Keratinocyte (primary cell): ENCODE data around the gene RNF31. TPM values are rescaled to one million over a fixed set of nuclear protein-coding genes. Genes with fewer than 3 reads are reported as not detected.

ENCODE experiments used
- DNase-seq: peaks from one replicate; pipeline ENCODE4 v3.0.0-alpha.2; 2011; ENCODE audit warnings: low read depth, missing footprints, low spot score
- FAIRE-seq: peaks from 2 replicates; lab custom pipeline; 2011; peaks lifted over from hg19 to GRCh38; lab: Jason Lieb, UNC
- H2AFZ ChIP-seq: 2 replicates; pipeline ENCODE4 v1.6.0; 2012; ENCODE audit warnings: low read length, control low read depth, inconsistent platforms; ENCODE audit not compliant: control insufficient read depth
- H3K27ac ChIP-seq: 2 replicates; pipeline ENCODE4 v1.5.1; 2011; ENCODE audit warnings: low read length; ENCODE audit not compliant: control insufficient read depth, insufficient read depth
- H3K27me3 ChIP-seq: 3 replicates; pipeline ENCODE4 v1.6.0; 2011; ENCODE audit warnings: low read length; ENCODE audit not compliant: control insufficient read depth, insufficient read depth; ENCODE audit errors: extremely low read depth
- H3K36me3 ChIP-seq, 2 experiments: 2 replicates in 1 of 2; 3 replicates in 1 of 2; pipeline ENCODE4 v1.5.1; 2011; ENCODE audit warnings: low read length in 2 of 2, mild to moderate bottlenecking in 1 of 2; ENCODE audit not compliant: control insufficient read depth in 2 of 2, insufficient read depth in 2 of 2; ENCODE audit errors: extremely low read depth in 1 of 2
- H3K4me1 ChIP-seq: 3 replicates; pipeline ENCODE4 v1.5.1; 2011; ENCODE audit warnings: low read length; ENCODE audit not compliant: control insufficient read depth, insufficient read depth; ENCODE audit errors: extremely low read depth
- H3K4me2 ChIP-seq: 3 replicates; pipeline ENCODE4 v1.6.0; 2011; ENCODE audit warnings: low read depth, low read length; ENCODE audit not compliant: control insufficient read depth, insufficient read depth; ENCODE audit errors: extremely low read depth
- H3K4me3 ChIP-seq, 3 experiments: fragments of 200-600 bp in 1 of 3; sonication (generic) in 1 of 3; 2 replicates in 2 of 3; 3 replicates in 1 of 3; pipeline ENCODE4 v1.5.1; 2011 to 2016; ENCODE audit warnings: low read length in 3 of 3, mild to moderate bottlenecking in 3 of 3, control low read depth in 2 of 3, inconsistent platforms in 1 of 3, low read depth in 1 of 3, mixed read lengths in 1 of 3, mixed run types in 1 of 3, moderate library complexity in 1 of 3; ENCODE audit not compliant: control insufficient read depth in 2 of 3, insufficient read depth in 2 of 3; ENCODE audit errors: extremely low read depth in 1 of 3
- H3K79me2 ChIP-seq: 2 replicates; pipeline ENCODE4 v1.6.0; 2012; ENCODE audit warnings: low read length; ENCODE audit not compliant: control insufficient read depth, insufficient read depth
- H3K9ac ChIP-seq: 3 replicates; pipeline ENCODE4 v1.6.0; 2011; ENCODE audit warnings: low read length; ENCODE audit not compliant: control insufficient read depth, insufficient read depth; ENCODE audit errors: extremely low read depth
- H3K9me1 ChIP-seq: 3 replicates; pipeline ENCODE4 v1.6.0; 2011; ENCODE audit warnings: low read length; ENCODE audit not compliant: control insufficient read depth, insufficient read depth; ENCODE audit errors: extremely low read depth
- H3K9me3 ChIP-seq: 2 replicates; pipeline ENCODE4 v1.5.1; 2012; ENCODE audit warnings: low read depth, low read length; ENCODE audit not compliant: control insufficient read depth
- H4K20me1 ChIP-seq: 3 replicates; pipeline ENCODE4 v1.6.0; 2011; ENCODE audit warnings: low read length; ENCODE audit not compliant: control insufficient read depth, insufficient read depth; ENCODE audit errors: extremely low read depth
- CTCF ChIP-seq, 3 experiments: IDR thresholded peaks in 1 of 3; conservative IDR thresholded peaks in 1 of 3; optimal IDR thresholded peaks in 1 of 3; 2 replicates in 2 of 3; 3 replicates in 1 of 3; pipeline versions ENCODE3 to v1.5.1; 2011; ENCODE audit warnings: low read length in 3 of 3, mild to moderate bottlenecking in 3 of 3, moderate library complexity in 2 of 3, control low read depth in 1 of 3, inconsistent platforms in 1 of 3; ENCODE audit not compliant: insufficient read depth in 2 of 3; ENCODE audit errors: extremely low read depth in 1 of 3
- EZH2 ChIP-seq: IDR thresholded peaks from one replicate; pipeline ENCODE4 v1.6.1; 2012; ENCODE audit warnings: inconsistent platforms, mild to moderate bottlenecking, low read length, moderate library complexity
- dilution Hi-C: fragments of 300-500 bp; cut with MboI; formaldehyde crosslinking; loops from one replicate; pipeline ENCODE4 v1.7.0; 2020; ENCODE audit warnings: low sequenced_read_pairs; ENCODE audit not compliant: extremely low pct_ligation_motif_present
- polyA plus RNA-seq, 5 experiments: library from polyadenylated mRNA; depleted of rRNA in 3 of 5; stranded (reverse) in 3 of 5; stranded (forward) in 1 of 5; unstranded in 1 of 5; fragments of >200 nt; gene quantifications; 1 replicate in 1 of 5; 2 replicates in 3 of 5; 3 replicates in 1 of 5; pipeline versions ENCODE4 v1.2.1 to v1.2.3, GENCODE V29; 2011 to 2012; ENCODE audit warnings: missing spikeins in 2 of 5, low read depth in 1 of 5, low replicate concordance in 1 of 5

The RNF31 gene
- polyA plus RNA-seq, 1 donor (not counting 4 experiments of a cell fraction or from before 2014, with no cell fraction given) = 17.4 TPM

DNA sequence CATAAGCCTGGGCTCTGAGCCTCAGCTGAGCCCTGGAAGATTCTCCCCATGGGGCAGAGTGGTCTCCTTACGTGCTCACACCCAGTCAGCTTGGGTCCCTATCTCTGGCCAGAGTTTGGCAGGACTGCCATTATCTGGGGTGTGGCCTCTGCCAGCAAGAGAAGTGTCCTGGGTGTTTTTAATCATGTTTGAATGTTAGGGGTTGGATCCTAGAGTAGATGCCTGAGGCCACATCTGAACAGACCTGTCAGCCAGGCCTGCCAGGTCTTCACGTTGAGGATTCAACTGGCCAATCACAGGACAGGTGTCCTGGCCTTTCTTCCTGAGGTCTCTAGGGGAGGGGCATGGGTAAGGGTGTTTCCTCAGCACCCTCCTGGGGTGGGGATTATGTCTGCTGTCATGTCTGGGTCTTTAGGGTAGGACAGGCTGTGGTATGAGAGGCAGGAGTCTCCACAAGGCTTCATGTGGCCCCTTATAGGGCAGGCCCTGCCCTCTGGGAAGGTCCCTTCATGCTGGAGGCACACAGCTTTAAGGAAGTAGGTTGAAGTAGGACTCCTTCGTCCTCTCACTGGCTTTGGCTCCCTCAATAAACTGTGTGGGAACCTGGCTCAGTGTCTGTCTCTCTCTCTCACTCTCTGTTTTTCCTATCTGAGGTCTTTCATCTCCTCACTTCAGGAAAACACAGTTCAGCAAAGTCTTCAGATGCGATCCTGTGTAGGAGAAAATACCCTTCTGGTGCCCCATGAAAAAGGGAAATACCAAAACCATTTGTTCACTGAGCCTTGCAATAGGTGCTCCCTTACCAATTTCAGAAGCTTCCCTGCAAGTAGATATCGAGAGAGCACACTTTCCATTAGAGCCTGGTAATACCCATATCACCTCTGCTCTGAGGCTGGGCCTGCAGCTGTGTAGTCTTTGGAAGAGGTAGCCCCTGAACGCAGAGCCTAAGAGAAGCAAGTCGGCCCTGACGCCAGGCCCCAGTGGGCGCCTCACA, 23.6 kb upstream of the RNF31 start:
- dilution Hi-C loops = no loop called here

GRCh38 chr14:24126939-24127338, 20.4 kb upstream of the RNF31 start:
- TF ChIP-seq CTCF (optimal IDR thresholded peaks at IDR 0.05 in 1 of 3, IDR thresholded peaks at IDR 0.05 in 1 of 3, conservative IDR thresholded peaks at IDR 0.05 in 1 of 3; ENCODE audit: extremely low read depth in 1 of 3, insufficient read depth in 2 of 3, low read length in 3 of 3) (no peak), EZH2 (no peak)
- Histone ChIP-seq H2AFZ (no peak overlapping the region), H3K27ac (no peak overlapping the region), H3K9me1 (no peaks in the 10 kb centered on the region), H3K4me1 (no peaks in the 10 kb centered on the region), H3K79me2 (no peaks in the 10 kb centered on the region), H3K4me3 (no peak overlapping the region), H3K9me3 (no peaks in the 10 kb centered on the region), H3K9ac (no peak overlapping the region), H3K36me3 (peaks cover 0 to 5% of the 10 kb centered on the region in 2 experiments), H4K20me1 (no peaks in the 10 kb centered on the region), H3K27me3 (no peaks in the 10 kb centered on the region), H3K4me2 (no peak overlapping the region)
- FAIRE-seq (no peak), DNase-seq (no peak)
- dilution Hi-C loops = no loop called here

More for the DNA sequence above, 23.6 kb upstream of the RNF31 start:
- Histone ChIP-seq H3K36me3 (peaks cover 22% of the 10 kb centered on the region in 2 experiments), H3K79me2 (no peaks in the 10 kb centered on the region), H2AFZ (no peak overlapping the region), H3K27ac (no peak overlapping the region), H3K9ac (no peak overlapping the region), H3K4me3 (no peak overlapping the region), H4K20me1 (no peaks in the 10 kb centered on the region), H3K9me1 (no peaks in the 10 kb centered on the region), H3K27me3 (no peaks in the 10 kb centered on the region), H3K9me3 (no peaks in the 10 kb centered on the region), H3K4me2 (no peak overlapping the region), H3K4me1 (no peaks in the 10 kb centered on the region)
- TF ChIP-seq CTCF (optimal IDR thresholded peaks at IDR 0.05 in 1 of 3, IDR thresholded peaks at IDR 0.05 in 1 of 3, conservative IDR thresholded peaks at IDR 0.05 in 1 of 3; ENCODE audit: extremely low read depth in 1 of 3, insufficient read depth in 2 of 3, low read length in 3 of 3) (no peak), EZH2 (no peak)
- FAIRE-seq (no peak), DNase-seq (no peak)
